Breast epithelium (tissue), 4 donors: Measurements from ENCODE around the gene TTPAL. TPM values are rescaled to one million over a fixed set of nuclear protein-coding genes. Genes with fewer than 3 reads are reported as not detected.

Experiments used
- DNase-seq, 2 donors: peaks; one replicate each; pipeline ENCODE4 v3.0.0-alpha.2; 2019; ENCODE audit warnings: low spot score in 2 of 2
- H3K27ac ChIP-seq, 2 donors: fragments of 200-600 bp; sonication (generic) in 1 of 2; one replicate each; pipeline ENCODE4 v1.5.1; 2016 to 2019; ENCODE audit warnings: mild to moderate bottlenecking in 1 of 2
- H3K27me3 ChIP-seq, 2 donors: fragments of 200-600 bp; sonication (generic) in 1 of 2; one replicate each; pipeline versions ENCODE4 v1.5.1 to v1.6.0; 2017 to 2019; ENCODE audit warnings: control low read depth in 1 of 2, mild to moderate bottlenecking in 1 of 2
- H3K36me3 ChIP-seq: fragments of 200-600 bp; one replicate; pipeline ENCODE4 v1.5.1; 2019
- H3K4me1 ChIP-seq, 2 donors: fragments of 200-600 bp; sonication (generic); one replicate each; pipeline ENCODE4 v1.5.1; 2016 to 2019; ENCODE audit warnings: control low read depth in 1 of 2
- H3K4me3 ChIP-seq, 3 donors: fragments of 200-600 bp; sonication (generic); 1 replicate in 2 of 3; 2 replicates in 1 of 3; pipeline ENCODE4 v1.5.1; 2016 to 2019; ENCODE audit warnings: mild to moderate bottlenecking in 3 of 3, moderate library complexity in 2 of 3
- H3K9me3 ChIP-seq, 2 donors: fragments of 200-600 bp; sonication (generic) in 1 of 2; one replicate each; pipeline ENCODE4 v1.5.1; 2016 to 2019; ENCODE audit warnings: control low read depth in 1 of 2
- CTCF ChIP-seq, 3 donors: fragments of 450-650 bp; IDR thresholded peaks; one replicate each; pipeline ENCODE4 v1.5.1; 2016 to 2017; ENCODE audit warnings: antibody characterized with exemption in 3 of 3, mild to moderate bottlenecking in 3 of 3, moderate library complexity in 3 of 3
- POLR2A ChIP-seq: fragments of 450-650 bp; IDR thresholded peaks from one replicate; pipeline ENCODE4 v1.6.1; 2016; ENCODE audit warnings: antibody characterized with exemption, mild to moderate bottlenecking, moderate library complexity
- POLR2AphosphoS5 ChIP-seq, 3 donors: sonication (generic); formaldehyde crosslinking; IDR thresholded peaks; one replicate each; pipeline ENCODE4 v1.6.1; 2017; ENCODE audit warnings: antibody characterized with exemption in 3 of 3
- intact Hi-C: fragments of 100-400 bp; cut with DNase I; formaldehyde crosslinking; loops from one replicate; pipeline ENCODE4 v1.15.1; 2023; ENCODE audit warnings: low total_unique reads
- total RNA-seq, 3 donors: library from RNA; depleted of rRNA; stranded (reverse); fragments of >200 nt; gene quantifications; one replicate each; pipeline ENCODE4 v1.1.0, GENCODE V29; 2016

Gene TTPAL
- total RNA-seq, 3 donors from 2014 or later: 13.5 to 40.8 (median 14.7) TPM

- peak overlapping the region in 1 of 2 donors; percentile 21 for H3K27ac ChIP-seq
- H3K4me3 ChIP-seq: no peak overlapping the region
- TF ChIP-seq POLR2AphosphoS5 (IDR thresholded peaks at IDR 0.05): no peak
- no peak for TF ChIP-seq CTCF (IDR thresholded peaks at IDR 0.05)
- no peak for TF ChIP-seq POLR2A
- peaks cover 0 to 3% of the 10 kb centered on the region in 2 donors for H3K4me1 ChIP-seq
- intact Hi-C loops: no loop called here
- DNase-seq: no peak
- no peaks in the 10 kb centered on the region for H3K36me3 ChIP-seq
- H3K27me3 ChIP-seq: no peaks in the 10 kb centered on the region
- H3K9me3 ChIP-seq: no peaks in the 10 kb centered on the region
Observed at GRCh38 chr20:44517454-44517853, 41.8 kb downstream of the TTPAL start.

GRCh38 chr20:44518248-44518647 is 42.6 kb downstream of the TTPAL start:
- no peak overlapping the region for H3K27ac ChIP-seq
- DNase-seq: no peak
- H3K4me3 ChIP-seq: no peak overlapping the region
- H3K27me3 ChIP-seq: no peaks in the 10 kb centered on the region
- no peaks in the 10 kb centered on the region for H3K9me3 ChIP-seq
- TF ChIP-seq POLR2A (no peak), CTCF (IDR thresholded peaks at IDR 0.05) (no peak), POLR2AphosphoS5 (IDR thresholded peaks at IDR 0.05) (no peak)
- intact Hi-C loops: no loop called here
- H3K36me3 ChIP-seq: no peaks in the 10 kb centered on the region
- H3K4me1 ChIP-seq: peaks cover 0 to 3% of the 10 kb centered on the region in 2 donors

GRCh38 chr20:44520881-44521280 is 45.2 kb downstream of the TTPAL start:
- Histone ChIP-seq H3K27ac (peak overlapping the region; percentile 99 to 100), H3K27me3 (no peaks in the 10 kb centered on the region), H3K36me3 (no peaks in the 10 kb centered on the region), H3K4me3 (peak overlapping the region; percentile 95 to 98 (median 95)), H3K4me1 (peaks cover 0 to 3% of the 10 kb centered on the region in 2 donors), H3K9me3 (no peaks in the 10 kb centered on the region)
- DNase-seq: no peak
- TF ChIP-seq CTCF (IDR thresholded peaks at IDR 0.05) (no peak), POLR2A (no peak), POLR2AphosphoS5 (IDR thresholded peaks at IDR 0.05) (no peak)
- intact Hi-C loops: no loop called here

- DNase-seq: peak; percentile 96 to 97
- H3K27ac ChIP-seq: peak within 1 kb of the TSS; percentile 99 to 100
- peak; percentile 85 to 97 (median 86) for TF ChIP-seq POLR2AphosphoS5 (IDR thresholded peaks at IDR 0.05)
- TF ChIP-seq CTCF (IDR thresholded peaks at IDR 0.05): no peak
- peak; percentile 70 for TF ChIP-seq POLR2A
- H3K4me3 ChIP-seq: peak within 1 kb of the TSS; percentile 95 to 98 (median 95)
- H3K27me3 ChIP-seq: no peaks in the 10 kb centered on the region
- intact Hi-C loops: no loop called here
- no peaks in the 10 kb centered on the region for H3K36me3 ChIP-seq
- H3K9me3 ChIP-seq: no peaks in the 10 kb centered on the region
- H3K4me1 ChIP-seq: peaks cover 0 to 3% of the 10 kb centered on the region in 2 donors
Observed at GRCh38 chr20:44521484-44522481, 46.1 kb downstream of the TTPAL start, which contains the start of gene SERINC3. TSS of gene SERINC3 (minus strand) at chr20:44522070. CDS start at chr20:44521951, 119 bp downstream.

GRCh38 chr20:44522841-44523240 is 47.2 kb downstream of the TTPAL start:
- Histone ChIP-seq H3K4me3 (no peak overlapping the region), H3K9me3 (no peaks in the 10 kb centered on the region), H3K36me3 (no peaks in the 10 kb centered on the region), H3K4me1 (peaks cover 0 to 3% of the 10 kb centered on the region in 2 donors), H3K27ac (peak overlapping the region in 1 of 2 donors; percentile 100), H3K27me3 (no peaks in the 10 kb centered on the region)
- intact Hi-C loops: no loop called here
- DNase-seq: no peak
- TF ChIP-seq POLR2A (no peak), CTCF (IDR thresholded peaks at IDR 0.05) (no peak), POLR2AphosphoS5 (IDR thresholded peaks at IDR 0.05) (no peak)
